IMR-90 (cell line): ENCODE data around the gene IMPDH1. TPM values are rescaled to one million over a fixed set of nuclear protein-coding genes. Genes with fewer than 3 reads are reported as not detected.

ENCODE experiments used
- ATAC-seq: fragments of 200-7000 bp; cut with Tn5 transposase; 2 replicates; pipeline ENCODE4 v1.9.1; 2020; ENCODE audit warnings: low read depth, mild to moderate bottlenecking, moderate library complexity
- BruUV-seq: library from RNA; stranded (reverse); fragments of 400-500 nt; replicated peaks from 2 replicates; lab custom pipeline; 2021; lab: Mats Ljungman, UMichigan
- CTCF ChIA-PET: fragments of 300-600 bp; formaldehyde crosslinking; extraction: SDS; loops from one replicate; lab custom pipeline; 2021; ENCODE audit warnings: antibody characterized with exemption; lab: Yijun Ruan, JAX
- POLR2A ChIA-PET: fragments of 300-600 bp; sonication (Branson Sonifier 250); formaldehyde crosslinking; loops from one replicate; lab custom pipeline; 2022; ENCODE audit warnings: antibody characterized with exemption; ENCODE audit not compliant: unreplicated experiment; lab: Charles Lee
- DNase-seq: peaks from one replicate; pipeline ENCODE4 v3.0.0; 2013
- H2AFZ ChIP-seq: replicated peaks from 2 replicates; pipeline ENCODE3; 2013; ENCODE audit warnings: low read length, mild to moderate bottlenecking; ENCODE audit not compliant: poor library complexity
- H2AK5ac ChIP-seq: 2 replicates; pipeline ENCODE4 v1.6.1; 2013; ENCODE audit warnings: low read depth, low read length, inconsistent platforms
- H2AK9ac ChIP-seq: replicated peaks from 2 replicates; pipeline ENCODE3; 2013; ENCODE audit warnings: mild to moderate bottlenecking, low read depth, low read length, moderate library complexity; ENCODE audit not compliant: poor library complexity
- H2BK120ac ChIP-seq: 2 replicates; pipeline ENCODE4 v1.6.1; 2013; ENCODE audit warnings: low read depth, low read length, inconsistent platforms
- H2BK15ac ChIP-seq: 3 replicates; pipeline ENCODE4 v1.6.1; 2013; ENCODE audit warnings: low read depth, low read length, inconsistent platforms
- H2BK20ac ChIP-seq: 2 replicates; pipeline ENCODE4 v1.6.1; 2013; ENCODE audit warnings: low read depth, mild to moderate bottlenecking, inconsistent platforms, low read length, moderate library complexity
- H2BK5ac ChIP-seq: 2 replicates; pipeline ENCODE4 v1.6.1; 2013; ENCODE audit warnings: mild to moderate bottlenecking, low read depth, low read length, inconsistent platforms; ENCODE audit not compliant: poor library complexity, severe bottlenecking
- H3K14ac ChIP-seq: replicated peaks from 2 replicates; pipeline ENCODE4 v1.6.1; 2013; ENCODE audit warnings: low read depth, low read length, inconsistent platforms
- H3K18ac ChIP-seq: 2 replicates; pipeline ENCODE4 v1.6.1; 2013; ENCODE audit warnings: low read depth, low read length, control low read depth
- H3K23ac ChIP-seq: 2 replicates; pipeline ENCODE4 v1.6.1; 2013; ENCODE audit warnings: low read depth, low read length, inconsistent platforms
- H3K27ac ChIP-seq: 2 replicates; pipeline ENCODE4 v1.5.1; 2013; ENCODE audit warnings: mild to moderate bottlenecking, control low read depth, low read length; ENCODE audit not compliant: insufficient read depth
- H3K27me3 ChIP-seq: 2 replicates; pipeline ENCODE4 v1.6.1; 2013; ENCODE audit warnings: low read length; ENCODE audit not compliant: control insufficient read depth, insufficient read depth
- H3K36me3 ChIP-seq: 2 replicates; pipeline ENCODE4 v1.6.1; 2013; ENCODE audit warnings: low read length, mixed read lengths; ENCODE audit not compliant: control insufficient read depth, insufficient read depth
- H3K4ac ChIP-seq: 2 replicates; pipeline ENCODE4 v1.6.1; 2013; ENCODE audit warnings: low read depth, low read length, inconsistent platforms
- H3K4me1 ChIP-seq: 2 replicates; pipeline ENCODE4 v1.6.1; 2013; ENCODE audit warnings: low read length, mixed read lengths; ENCODE audit not compliant: control insufficient read depth, insufficient read depth
- H3K4me2 ChIP-seq: 2 replicates; pipeline ENCODE4 v1.6.1; 2013; ENCODE audit warnings: low read depth, mild to moderate bottlenecking, control low read depth, low read length, moderate library complexity
- H3K4me3 ChIP-seq: 2 replicates; pipeline ENCODE4 v1.5.1; 2013; ENCODE audit warnings: low read depth, mild to moderate bottlenecking, control low read depth, low read length, moderate library complexity; ENCODE audit not compliant: insufficient read depth
- H3K56ac ChIP-seq: 2 replicates; pipeline ENCODE4 v1.6.1; 2013; ENCODE audit warnings: low read length, inconsistent platforms; ENCODE audit not compliant: insufficient read depth; ENCODE audit errors: extremely low read depth
- H3K79me1 ChIP-seq, 2 experiments: 2 replicates each; pipeline ENCODE4 v1.6.1; 2013; ENCODE audit warnings: low read length in 2 of 2, inconsistent platforms in 1 of 2, low read depth in 1 of 2
- H3K9ac ChIP-seq: 2 replicates; pipeline ENCODE4 v1.6.1; 2013; ENCODE audit warnings: low read depth, low read length, control low read depth
- H3K9me1 ChIP-seq: 2 replicates; pipeline ENCODE4 v1.6.1; 2013; ENCODE audit warnings: low read length, inconsistent platforms; ENCODE audit not compliant: insufficient read depth
- H3K9me3 ChIP-seq: 2 replicates; pipeline ENCODE4 v1.6.1; 2013; ENCODE audit warnings: low read length; ENCODE audit not compliant: control insufficient read depth, insufficient read depth
- H4K20me1 ChIP-seq: 2 replicates; pipeline ENCODE4 v1.6.1; 2013; ENCODE audit warnings: low read length, inconsistent platforms; ENCODE audit not compliant: insufficient read depth
- H4K5ac ChIP-seq: 2 replicates; pipeline ENCODE4 v1.6.1; 2013; ENCODE audit warnings: mild to moderate bottlenecking, low read depth, low read length, control low read depth
- H4K8ac ChIP-seq, 2 experiments: 2 replicates each; pipeline ENCODE4 v1.6.1; 2013; ENCODE audit warnings: low read depth in 2 of 2, low read length in 2 of 2, control low read depth in 1 of 2, inconsistent platforms in 1 of 2
- H4K91ac ChIP-seq: 2 replicates; pipeline ENCODE4 v1.6.1; 2013; ENCODE audit warnings: low read depth, low read length, inconsistent platforms; ENCODE audit not compliant: insufficient read depth
- BHLHE40 ChIP-seq: fragments of 150-350 bp; IDR thresholded peaks from 2 replicates; pipeline ENCODE4 v1.6.1; 2016; ENCODE audit warnings: mild to moderate bottlenecking, low read depth, low read length
- MAFK ChIP-seq: IDR thresholded peaks from 2 replicates; pipeline ENCODE4 v1.6.1; 2012; ENCODE audit warnings: low read depth, low read length, improper control_type of control experiment
- WGBS, 2 experiments: methylation state at CpG; one replicate each; pipeline versions ENCODE4 v1.1.5 to v1.1.7; 2013; ENCODE audit warnings: missing lambda C conversion rate in 2 of 2; ENCODE audit not compliant: insufficient read length in 1 of 2; ENCODE audit errors: extremely low coverage in 2 of 2; 5-methylcytosine and 5-hydroxymethylcytosine counted together
- dilution Hi-C: fragments of 300-500 bp; cut with HindIII; formaldehyde crosslinking; loops from one replicate; pipeline ENCODE4 v1.14.3; 2018; ENCODE audit warnings: low sequenced_read_pairs; ENCODE audit not compliant: unreplicated experiment
- in situ Hi-C: fragments of 300-500 bp; cut with MboI; formaldehyde crosslinking; loops from 3 replicates; pipeline ENCODE4 v1.14.3; 2019; ENCODE audit warnings: low sequenced_read_pairs, inconsistent platforms, mixed read lengths
- intact Hi-C: fragments of 100-400 bp; cut with micrococcal nuclease; formaldehyde crosslinking; loops from 2 replicates; pipeline ENCODE4 v1.10.0; 2022
- polyA plus RNA-seq, 3 experiments: library from polyadenylated mRNA; depleted of rRNA; stranded (reverse); fragments of >200 nt; gene quantifications; 2 replicates each; pipeline ENCODE4 v1.2.3, GENCODE V29; 2012; ENCODE audit warnings: low replicate concordance in 1 of 3
- total RNA-seq: library from RNA; depleted of rRNA; stranded (reverse); fragments of >200 nt; gene quantifications from 2 replicates; pipeline ENCODE4 v1.2.3, GENCODE V29; 2012

The IMPDH1 gene
- total and polyA plus RNA-seq, 2 of the 4 experiments (the other 2 are of a cell fraction) = 49.5 to 69.3 TPM

DNA sequence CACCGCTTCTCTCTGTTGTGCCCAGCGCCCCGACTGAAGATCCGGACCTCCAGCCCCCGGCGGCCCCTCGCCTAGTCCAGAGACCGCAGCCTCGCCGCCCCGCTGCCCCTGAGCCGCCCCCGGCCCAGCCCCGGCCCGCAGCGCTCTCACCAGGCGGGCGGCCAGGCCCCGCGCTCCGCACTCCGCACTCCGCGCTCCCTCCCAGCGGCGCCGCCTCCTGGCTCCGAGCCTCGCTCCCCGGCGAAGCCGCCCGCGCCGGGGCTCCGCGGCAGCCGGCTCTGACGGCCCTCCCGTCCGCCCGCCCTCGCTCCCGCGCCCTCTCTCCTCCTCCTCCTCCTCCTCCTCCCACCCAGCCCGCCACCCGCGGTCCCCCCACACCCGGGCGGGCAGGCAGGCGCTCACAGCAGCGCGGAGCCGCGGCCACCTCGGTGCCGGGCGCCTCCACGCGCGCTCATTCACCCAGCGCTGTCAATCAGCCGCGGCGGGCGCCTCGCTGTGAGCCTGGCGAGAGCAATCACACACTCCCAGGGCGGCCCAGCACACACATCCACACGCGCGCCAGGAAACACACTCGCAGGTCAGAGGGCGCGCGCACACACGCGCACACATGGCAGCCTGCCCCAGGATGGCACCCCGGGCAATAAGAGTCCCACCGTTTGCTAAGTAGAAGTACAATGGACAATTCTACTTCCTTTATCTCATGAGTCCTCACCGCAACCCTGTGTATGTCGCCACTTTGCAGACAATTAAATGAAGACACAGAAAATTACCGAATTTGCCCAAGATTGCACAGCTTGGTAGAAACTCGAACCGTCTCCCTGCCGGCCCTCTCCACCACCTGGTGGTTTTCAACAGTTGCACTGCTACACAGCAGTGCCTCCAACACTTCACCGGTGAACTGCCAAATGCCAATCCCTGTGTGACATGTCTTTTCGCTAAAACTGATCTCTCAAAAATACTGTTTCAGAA, 48.1 kb downstream of the IMPDH1 start, which contains the start of gene PRRT4:
Gene PRRT4 (minus strand): TSS at position 280 of the 969 bp plus-strand sequence.
- no TSS peak for BruUV-seq
- Histone ChIP-seq H3K23ac (no peak within 1 kb of the TSS), H2BK15ac (no peak within 1 kb of the TSS), H3K36me3 (no peaks in the 10 kb centered on the region), H4K20me1 (0 out of 2 replicates have a peak, but pooled peaks cover 3% of the 10 kb centered on the region), H2BK5ac (no peak within 1 kb of the TSS), H3K4me1 (no peaks in the 10 kb centered on the region; the same call in 1 of the 2 replicates), H2BK20ac (no peak within 1 kb of the TSS), H2AK9ac (peak within 1 kb of the TSS; percentile 26), H4K8ac (no peak within 1 kb of the TSS), H3K18ac (no peak within 1 kb of the TSS), H3K9ac (no peak within 1 kb of the TSS; the same call in 1 of the 2 replicates), H3K4ac (no peak within 1 kb of the TSS), H3K4me3 (peak within 1 kb of the TSS; percentile 31), H3K4me2 (peak within 1 kb of the TSS; percentile 71), H3K27me3 (peaks cover 85% of the 10 kb centered on the region), H3K9me1 (no peaks in the 10 kb centered on the region), H3K79me1 (no peaks in the 10 kb centered on the region), H3K56ac (no peak within 1 kb of the TSS), H2AK5ac (no peak within 1 kb of the TSS), H4K5ac (no peak within 1 kb of the TSS), H3K27ac (no peak within 1 kb of the TSS), H3K14ac (no peak within 1 kb of the TSS), H4K91ac (no peak within 1 kb of the TSS), H3K9me3 (no peaks in the 10 kb centered on the region), H2AFZ (peak within 1 kb of the TSS; percentile 78), H2BK120ac (no peak within 1 kb of the TSS)
- ATAC-seq = peak; percentile 83
- dilution Hi-C loops = no loop called here
- in situ Hi-C loops = no loop called here
- whole genome bisulfite sequencing, 2 experiments = 3% methylated on average over 23 of the region's 88 CpGs; no CpG with 5 or more reads in 1 of the 2 experiments
- intact Hi-C loops = no loop called here
- ChIA-PET CTCF (interaction anchor here (1.5 to 1.6 kb wide), 2 partner anchors 14 to 15 kb away, joined by 4 to 9 read pairs; no protein-coding TSS in a partner anchor), POLR2A (no interaction called here)
- DNase-seq = no peak
- TF ChIP-seq BHLHE40 (peak; percentile 30; the same call in 1 of the 2 replicates), MAFK (no peak)
